ENCODE measurements around the gene HHAT.
"Not testable (repeated sequence)": the region's sequence is repeated elsewhere in the genome, so short reads cannot be mapped to it uniquely, and the experiment has no call there.

The HHAT gene

GRCh38 chr1:210313921-210314320 is 14.8 kb upstream of the HHAT start:
- no peak for DNase-seq

- no peak for DNase-seq
Measured at GRCh38 chr1:210315529-210315928, 13.2 kb upstream of the HHAT start.

GRCh38 chr1:210321131-210321530 is 7.6 kb upstream of the HHAT start:
- DNase-seq, result no peak

GRCh38 chr1:210321552-210321951 is 7.2 kb upstream of the HHAT start:
- no peak for DNase-seq

GRCh38 chr1:210323957-210324356 is 4.7 kb upstream of the HHAT start:
- DNase-seq, result no peak

- DNase-seq, result no peak
Measured at GRCh38 chr1:210325026-210325670, 3.6 kb upstream of the HHAT start.

GRCh38 chr1:210328032-210328745 is 513 bp upstream of the HHAT start:
- no peak for DNase-seq

GRCh38 chr1:210330279-210330866 is 1.7 kb downstream of the HHAT start:
- no peak for DNase-seq

GRCh38 chr1:210332233-210332632 is 3.5 kb downstream of the HHAT start:
- no peak for DNase-seq

- no peak for DNase-seq
Measured at GRCh38 chr1:210332719-210333398, 4.2 kb downstream of the HHAT start.

GRCh38 chr1:210335001-210335400 is 6.3 kb downstream of the HHAT start:
- no peak for DNase-seq

- DNase-seq, result no peak
Measured at GRCh38 chr1:210336362-210336761, 7.7 kb downstream of the HHAT start.

GRCh38 chr1:210339500-210339899 is 10.8 kb downstream of the HHAT start:
- DNase-seq, result no peak

- no peak for DNase-seq
Measured at GRCh38 chr1:210340311-210340710, 11.6 kb downstream of the HHAT start.

GRCh38 chr1:210340841-210341240 is 12.1 kb downstream of the HHAT start:
- DNase-seq, result no peak

GRCh38 chr1:210342986-210343780 is 14.5 kb downstream of the HHAT start:
- peak; percentile 24 for DNase-seq

- DNase-seq, result no peak
Measured at GRCh38 chr1:210344706-210345105, 16.0 kb downstream of the HHAT start.

GRCh38 chr1:210347112-210347511 is 18.4 kb downstream of the HHAT start:
- DNase-seq, result peak; percentile 67

- DNase-seq, result no peak
Measured at GRCh38 chr1:210351496-210351895, 22.8 kb downstream of the HHAT start.

- no peak for DNase-seq
Measured at GRCh38 chr1:210352575-210352974, 23.9 kb downstream of the HHAT start.

GRCh38 chr1:210354305-210354704 is 25.6 kb downstream of the HHAT start:
- DNase-seq, result not testable (repeated sequence)

GRCh38 chr1:210358626-210359025 is 29.9 kb downstream of the HHAT start:
- no peak for DNase-seq

- DNase-seq, result no peak
Measured at GRCh38 chr1:210359255-210359654, 30.6 kb downstream of the HHAT start.

All from fibroblast of skin of back (primary cell).